ENCODE measurements around the gene DLG1.

DLG1 gene

GRCh38 chr3:197174927-197175326, 123.5 kb downstream of the DLG1 start:
- no peak for DNase-seq (ENCODE audit: low read depth in 3 of 3)

GRCh38 chr3:197173620-197174019, 124.8 kb downstream of the DLG1 start:
- DNase-seq (ENCODE audit: low read depth in 3 of 3), result no peak

GRCh38 chr3:197171481-197172067, 126.8 kb downstream of the DLG1 start:
- DNase-seq (ENCODE audit: low read depth in 3 of 3), result no peak

- no peak for DNase-seq (ENCODE audit: low read depth in 3 of 3)
Measured at GRCh38 chr3:197169028-197169427, 129.4 kb downstream of the DLG1 start.

GRCh38 chr3:197168606-197169005, 129.8 kb downstream of the DLG1 start:
- no peak for DNase-seq (ENCODE audit: low read depth in 3 of 3)

- no peak for DNase-seq (ENCODE audit: low read depth in 3 of 3)
Measured at GRCh38 chr3:197168063-197168462, 130.3 kb downstream of the DLG1 start.

- no peak for DNase-seq (ENCODE audit: low read depth in 3 of 3)
Measured at GRCh38 chr3:197167549-197167948, 130.9 kb downstream of the DLG1 start.

- no peak for DNase-seq (ENCODE audit: low read depth in 3 of 3)
Measured at GRCh38 chr3:197165890-197166289, 132.5 kb downstream of the DLG1 start.

- DNase-seq (ENCODE audit: low read depth in 3 of 3), result no peak
Measured at GRCh38 chr3:197155046-197155445, 143.4 kb downstream of the DLG1 start.

- no peak for DNase-seq (ENCODE audit: low read depth in 3 of 3)
Measured at GRCh38 chr3:197151580-197151979, 146.8 kb downstream of the DLG1 start.

- no peak for DNase-seq (ENCODE audit: low read depth in 3 of 3)
Measured at GRCh38 chr3:197149528-197149927, 148.9 kb downstream of the DLG1 start.

- DNase-seq (ENCODE audit: low read depth in 3 of 3), result no peak
Measured at GRCh38 chr3:197144188-197144587, 154.2 kb downstream of the DLG1 start.

GRCh38 chr3:197139586-197139985, 158.8 kb downstream of the DLG1 start:
- DNase-seq (ENCODE audit: low read depth in 3 of 3), result no peak

- no peak for DNase-seq (ENCODE audit: low read depth in 3 of 3)
Measured at GRCh38 chr3:197137751-197138150, 160.7 kb downstream of the DLG1 start.

GRCh38 chr3:197136744-197137143, 161.7 kb downstream of the DLG1 start:
- DNase-seq (ENCODE audit: low read depth in 3 of 3), result no peak

- no peak for DNase-seq (ENCODE audit: low read depth in 3 of 3)
Measured at GRCh38 chr3:197135212-197135611, 163.2 kb downstream of the DLG1 start.

GRCh38 chr3:197132916-197133530, 165.4 kb downstream of the DLG1 start:
- DNase-seq (ENCODE audit: low read depth in 3 of 3), result no peak

GRCh38 chr3:197125636-197126035, 172.8 kb downstream of the DLG1 start:
- no peak for DNase-seq (ENCODE audit: low read depth in 3 of 3)

- no peak for DNase-seq (ENCODE audit: low read depth in 3 of 3)
Measured at GRCh38 chr3:197124713-197125112, 173.7 kb downstream of the DLG1 start.

GRCh38 chr3:197122394-197122793, 176.0 kb downstream of the DLG1 start:
- DNase-seq (ENCODE audit: low read depth in 3 of 3), result no peak

GRCh38 chr3:197117114-197117513, 181.3 kb downstream of the DLG1 start:
- no peak for DNase-seq (ENCODE audit: low read depth in 3 of 3)

- DNase-seq (ENCODE audit: low read depth in 3 of 3), result no peak
Measured at GRCh38 chr3:197114007-197114406, 184.4 kb downstream of the DLG1 start.

- no peak for DNase-seq (ENCODE audit: low read depth in 3 of 3)
Measured at GRCh38 chr3:197111685-197112084, 186.7 kb downstream of the DLG1 start.

- no peak for DNase-seq (ENCODE audit: low read depth in 3 of 3)
Measured at GRCh38 chr3:197105786-197106185, 192.6 kb downstream of the DLG1 start.
